Activated naive CD4-positive, alpha-beta T cell treated with anti-CD3 and anti-CD28 coated beads, Interleukin-2, amount 50 U/mL, for 72 hours (primary cell): ENCODE results near the gene ATP7A. TPM values are rescaled to one million over a fixed set of nuclear protein-coding genes. Genes with fewer than 3 reads are reported as not detected.

Experiments
- ATAC-seq, 2 donors: fragments of 150-1000 bp; cut with Tn5 transposase; 2 replicates each; pipeline ENCODE4 v1.10.0; 2021; ENCODE audit warnings: mild to moderate bottlenecking in 2 of 2, moderate library complexity in 2 of 2
- DNase-seq, 2 donors: peaks; one replicate each; pipeline ENCODE4 v3.0.0; 2021 to 2022; ENCODE audit warnings: low spot score in 2 of 2
- H3K27ac Mint-ChIP-seq, 2 donors: one replicate each; pipeline ENCODE4 v1.8.0; 2022; ENCODE audit warnings: mild to moderate bottlenecking in 2 of 2, mixed read lengths in 2 of 2
- H3K36me3 Mint-ChIP-seq, 2 donors: one replicate each; pipeline ENCODE4 v1.8.0; 2022; ENCODE audit warnings: mixed read lengths in 2 of 2
- H3K9me3 Mint-ChIP-seq, 2 donors: one replicate each; pipeline ENCODE4 v1.8.0; 2022; ENCODE audit warnings: mixed read lengths in 2 of 2
- total RNA-seq, 2 donors: library from RNA; stranded (reverse); gene quantifications; one replicate each; pipeline ENCODE4 v1.2.3, GENCODE V29; 2022

Gene ATP7A
- total RNA-seq, 2 donors from 2014 or later = 8.1 to 14.7 TPM

DNA sequence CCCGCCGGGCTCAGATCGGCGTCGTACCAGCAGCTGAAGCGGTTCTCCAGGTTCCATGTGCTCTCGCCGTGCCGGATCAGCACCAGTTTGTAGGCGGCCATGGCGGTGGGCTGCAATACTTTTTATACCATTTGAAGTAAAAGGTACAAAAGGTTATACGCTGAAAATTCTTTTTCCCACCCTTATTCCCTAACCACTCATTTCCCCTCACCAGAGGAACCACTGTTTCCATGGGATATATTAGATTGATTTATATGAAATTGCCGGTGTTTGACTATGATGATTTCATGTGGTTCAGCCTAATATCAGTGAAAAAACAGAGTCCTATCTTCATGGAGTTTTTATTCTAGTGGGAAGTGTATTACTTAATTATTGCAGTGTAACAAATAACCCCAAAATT is 59.0 kb downstream of the ATP7A start, which contains the start of gene PGAM4:
Gene PGAM4, minus strand, starts transcription at position 101 of the 400 bp plus-strand sequence. Its CDS starts 0 bp downstream, at position 101.
- H3K9me3 Mint-ChIP-seq = no peaks in the 10 kb centered on the region
- peaks cover 0 to 7% of the 10 kb centered on the region in 2 donors for H3K36me3 Mint-ChIP-seq
- no peak for DNase-seq
- no peak for ATAC-seq
- H3K27ac Mint-ChIP-seq = no peak within 1 kb of the TSS

DNA sequence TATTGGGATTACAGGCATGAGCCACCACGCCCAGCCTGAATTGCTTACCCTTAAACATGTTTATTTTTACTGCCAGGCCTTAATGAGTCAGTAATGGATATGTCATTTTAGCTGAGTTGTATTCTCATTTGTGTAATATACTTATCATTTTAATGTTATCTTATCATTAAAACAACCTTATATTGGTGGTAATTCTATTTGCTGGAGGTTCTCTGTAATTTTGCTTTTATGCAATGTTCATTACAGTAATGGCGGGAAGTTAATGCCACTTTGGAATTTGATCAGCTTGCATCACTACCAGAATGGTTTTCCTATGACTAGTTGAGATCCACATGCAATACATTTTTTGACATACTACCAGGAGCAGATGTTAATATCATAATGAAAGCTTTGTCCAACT is 65.3 kb downstream of the ATP7A start:
- Mint-ChIP-seq H3K27ac (no peak overlapping the region), H3K9me3 (no peaks in the 10 kb centered on the region), H3K36me3 (peaks cover 0 to 7% of the 10 kb centered on the region in 2 donors)
- ATAC-seq (no peak), DNase-seq (no peak)

DNA sequence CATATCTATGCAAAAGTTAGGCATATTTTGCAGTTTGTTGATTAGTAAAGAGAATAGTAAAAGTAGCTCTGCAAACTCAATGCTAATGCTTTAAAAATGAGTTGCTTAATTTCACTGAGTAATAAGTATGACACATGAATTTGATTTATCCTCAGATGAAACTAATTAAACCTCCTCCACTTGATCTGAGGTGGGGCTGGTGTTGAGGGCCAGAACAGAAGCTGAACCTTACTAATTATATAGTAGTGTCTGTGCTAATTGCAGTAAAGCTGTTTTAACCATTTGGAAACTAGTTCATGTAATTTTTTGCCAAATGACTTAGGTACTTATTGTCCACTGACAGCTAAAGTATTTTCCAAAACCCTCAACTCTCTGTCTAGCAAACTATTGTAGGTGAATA is 66.6 kb downstream of the ATP7A start:
- no peaks in the 10 kb centered on the region for H3K9me3 Mint-ChIP-seq
- no peak overlapping the region for H3K27ac Mint-ChIP-seq
- ATAC-seq = no peak
- no peaks in the 10 kb centered on the region for H3K36me3 Mint-ChIP-seq
- DNase-seq = no peak

DNA sequence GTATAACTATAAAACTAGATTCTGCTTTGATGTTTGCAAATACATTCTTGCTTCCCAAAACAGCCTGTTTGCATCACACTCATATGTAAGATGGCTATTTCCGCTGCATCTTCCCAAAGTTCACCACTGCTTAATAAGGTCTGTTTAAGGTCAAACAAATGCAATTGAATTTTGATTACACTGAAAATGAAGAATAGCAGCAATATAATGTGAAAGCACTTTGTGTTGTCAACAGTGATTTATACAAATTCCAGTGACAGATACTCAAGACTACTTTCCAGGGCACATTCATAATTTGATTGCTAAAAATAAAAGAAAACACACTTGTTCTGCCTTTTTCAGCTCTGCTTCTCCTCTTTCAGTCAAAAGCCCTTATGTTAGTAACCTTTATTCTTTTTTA is 67.0 kb downstream of the ATP7A start:
- Mint-ChIP-seq H3K36me3 (no peaks in the 10 kb centered on the region), H3K9me3 (no peaks in the 10 kb centered on the region), H3K27ac (no peak overlapping the region)
- ATAC-seq (no peak), DNase-seq (no peak)

DNA sequence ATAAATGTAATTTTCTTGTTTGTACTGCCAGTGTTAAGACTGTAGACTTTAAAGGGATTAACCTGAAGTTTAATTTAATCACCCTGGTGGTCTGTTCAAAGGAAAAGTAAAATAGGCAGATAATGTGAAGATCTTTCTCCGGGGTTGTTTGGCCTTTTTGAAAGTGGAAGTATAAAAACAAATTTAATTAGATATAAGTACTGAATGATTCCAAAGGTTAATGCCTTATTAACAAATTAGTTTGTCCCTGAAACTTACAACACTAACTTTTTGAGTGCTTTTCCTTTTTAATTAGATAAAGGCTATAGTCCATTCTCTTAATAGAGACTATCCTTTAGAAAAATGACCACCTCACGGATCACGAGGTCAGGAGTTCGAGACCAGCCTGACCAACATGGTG is 69.4 kb downstream of the ATP7A start:
- Mint-ChIP-seq H3K9me3 (no peaks in the 10 kb centered on the region), H3K36me3 (no peaks in the 10 kb centered on the region), H3K27ac (no peak overlapping the region)
- DNase-seq (no peak), ATAC-seq (no peak)

DNA sequence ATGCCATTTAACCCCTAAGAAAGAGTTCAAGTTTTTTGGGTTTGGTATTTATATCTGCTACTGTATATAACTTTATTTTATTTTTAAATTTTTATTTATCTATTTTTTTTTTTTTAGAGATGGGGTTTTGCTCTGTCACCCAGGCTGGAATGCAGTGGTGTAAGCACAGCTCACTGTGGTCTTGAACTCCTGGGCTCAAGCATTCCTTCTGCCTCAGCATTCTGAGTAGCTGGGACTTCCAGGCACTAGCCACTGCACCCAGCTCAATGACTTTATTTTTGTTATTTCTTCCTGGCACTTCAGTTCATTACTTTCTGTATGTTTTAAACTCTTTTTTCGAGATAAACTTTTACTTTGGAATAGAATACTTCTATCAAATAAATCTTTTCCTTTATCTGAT is 101.4 kb downstream of the ATP7A start:
- DNase-seq (no peak), ATAC-seq (no peak)
- Mint-ChIP-seq H3K9me3 (no peaks in the 10 kb centered on the region), H3K36me3 (peaks cover 0 to 10% of the 10 kb centered on the region in 2 donors), H3K27ac (no peak overlapping the region)

DNA sequence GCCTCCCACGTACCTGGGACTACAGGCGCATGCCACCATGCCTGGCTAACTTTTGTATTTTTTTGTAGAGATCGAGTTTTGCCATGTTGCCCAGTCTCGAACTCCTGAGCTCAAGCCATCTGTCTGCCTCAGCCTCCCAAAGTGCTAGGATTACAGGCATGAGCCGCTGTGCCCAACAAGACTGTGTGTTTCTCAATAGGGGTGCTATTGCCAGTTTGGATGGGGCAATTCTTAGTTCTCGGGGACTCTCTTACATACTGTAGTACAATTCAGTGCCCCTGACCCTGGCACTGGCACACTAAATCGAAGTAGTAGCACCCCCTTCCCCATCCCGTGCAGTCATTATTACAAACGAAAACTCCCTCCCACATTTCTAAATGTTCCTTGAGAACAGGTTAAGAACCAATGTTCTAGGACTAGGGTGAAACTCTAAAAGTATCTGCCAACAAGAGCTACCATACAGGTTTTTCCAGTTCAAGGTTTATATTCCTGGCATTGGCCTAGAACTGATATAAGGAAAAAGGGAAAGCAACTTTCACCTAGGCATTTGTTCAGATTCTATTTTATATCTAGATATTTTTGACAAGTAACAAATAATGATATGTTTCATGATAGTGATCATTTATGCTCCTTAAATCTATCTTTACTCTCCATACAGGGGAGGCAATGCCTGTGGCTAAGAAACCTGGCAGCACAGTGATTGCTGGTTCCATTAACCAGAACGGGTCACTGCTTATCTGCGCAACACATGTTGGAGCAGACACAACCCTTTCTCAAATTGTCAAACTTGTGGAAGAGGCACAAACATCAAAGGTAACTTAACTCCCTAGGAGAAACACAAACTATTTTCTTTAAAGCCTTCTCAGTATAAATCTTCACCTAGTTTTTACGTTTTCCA is 109.3 kb downstream of the ATP7A start:
- DNase-seq = no peak
- ATAC-seq = no peak
- H3K36me3 Mint-ChIP-seq = peaks cover 0 to 10% of the 10 kb centered on the region in 2 donors
- H3K9me3 Mint-ChIP-seq = no peaks in the 10 kb centered on the region
- no peak overlapping the region for H3K27ac Mint-ChIP-seq

DNA sequence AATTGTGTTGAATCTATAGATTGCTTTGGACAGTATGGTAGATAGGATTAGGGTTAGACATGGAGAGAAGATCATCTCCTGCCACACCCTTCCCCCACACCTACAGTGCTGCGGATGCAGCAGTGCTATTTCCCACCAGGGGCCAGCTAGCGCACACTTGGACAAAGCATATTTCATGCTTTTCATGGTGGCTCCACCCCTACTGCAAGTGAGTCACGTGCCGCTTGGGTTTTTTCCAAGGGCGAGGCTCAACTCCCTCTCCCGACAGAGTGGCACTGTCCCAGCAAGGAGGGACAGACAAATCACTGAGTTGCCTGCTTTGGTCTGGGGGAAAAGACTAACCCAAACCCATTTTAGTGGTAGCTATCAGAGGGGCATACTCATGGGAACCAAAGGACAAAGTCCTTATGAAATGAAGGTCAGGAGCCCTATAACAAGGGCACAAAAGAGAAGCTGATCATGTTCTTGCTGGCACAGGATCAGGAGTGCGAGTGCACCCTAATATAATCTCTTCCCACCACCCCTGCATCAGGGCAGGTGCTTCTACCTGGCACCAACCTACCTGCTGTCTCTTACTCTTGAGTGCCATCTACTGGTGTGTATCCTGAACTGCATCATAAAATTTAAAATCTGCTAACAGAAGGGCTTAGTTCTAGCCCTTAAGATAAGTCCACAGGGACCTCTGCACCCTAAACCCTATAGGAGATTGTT is 114.0 kb downstream of the ATP7A start:
- Mint-ChIP-seq H3K36me3 (no peaks in the 10 kb centered on the region), H3K9me3 (no peaks in the 10 kb centered on the region), H3K27ac (no peak overlapping the region)
- ATAC-seq (peak; percentile 49 to 52), DNase-seq (peak in 1 of 2 donors; percentile 2)

DNA sequence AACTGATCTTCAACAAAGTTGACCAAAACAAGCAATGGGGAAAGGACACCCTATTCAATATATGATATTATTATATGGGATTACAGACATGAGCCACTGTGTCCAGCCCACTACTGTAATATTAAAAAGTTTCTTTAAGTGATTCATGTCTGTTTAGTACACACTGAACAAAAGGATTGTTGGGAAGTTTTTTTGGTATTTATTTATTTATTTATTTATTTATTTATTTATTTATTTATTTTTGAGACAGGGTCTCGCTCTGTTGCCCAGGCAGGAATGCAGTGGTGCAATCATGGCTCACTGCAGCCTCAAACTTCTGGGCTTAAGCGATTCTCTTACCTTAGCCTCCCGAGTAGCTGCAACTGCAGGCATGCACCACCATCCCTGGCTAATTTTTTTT is 117.3 kb downstream of the ATP7A start:
- ATAC-seq (no peak), DNase-seq (no peak)
- Mint-ChIP-seq H3K9me3 (no peaks in the 10 kb centered on the region), H3K27ac (no peak overlapping the region), H3K36me3 (no peaks in the 10 kb centered on the region)

DNA sequence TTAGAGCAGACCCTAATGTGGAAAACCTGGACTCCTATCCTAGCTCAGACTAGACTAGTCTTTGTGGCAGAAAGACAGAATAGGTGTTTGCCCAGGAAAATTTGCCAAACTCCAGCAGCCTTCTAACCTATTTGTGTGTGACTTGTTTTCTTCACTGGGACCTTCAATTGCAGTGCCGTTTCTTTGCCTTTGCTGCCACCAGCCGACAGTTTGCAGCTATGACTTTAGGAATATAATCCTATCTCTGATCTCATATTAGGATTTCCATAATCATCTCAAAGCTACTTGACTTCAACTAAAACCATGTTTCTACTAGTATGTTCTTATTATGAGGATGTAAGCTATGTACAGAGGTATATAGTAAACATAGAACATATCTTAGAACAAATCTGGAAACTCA is 119.2 kb downstream of the ATP7A start:
- no peak for ATAC-seq
- Mint-ChIP-seq H3K36me3 (no peaks in the 10 kb centered on the region), H3K27ac (no peak overlapping the region), H3K9me3 (no peaks in the 10 kb centered on the region)
- DNase-seq = no peak

DNA sequence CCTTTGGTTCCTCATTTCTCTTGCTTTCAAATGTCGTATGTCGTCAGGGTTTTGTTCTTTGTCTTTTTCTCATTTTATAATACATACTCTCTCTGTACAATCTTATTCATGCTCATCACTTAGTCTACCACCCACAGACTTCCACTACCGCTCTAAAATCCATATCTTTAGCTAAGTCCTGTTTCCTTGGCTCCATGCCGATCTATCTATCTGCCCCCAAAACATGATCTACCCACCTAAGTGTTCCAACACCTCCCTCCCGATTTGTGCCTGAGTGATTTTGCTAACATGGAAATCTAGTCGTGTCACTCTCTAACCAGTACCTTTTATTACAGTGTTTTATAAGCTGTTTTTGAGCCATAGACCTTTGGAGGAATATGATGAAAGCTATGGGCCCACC is 124.6 kb downstream of the ATP7A start:
- ATAC-seq (no peak), DNase-seq (no peak)
- H3K9me3 Mint-ChIP-seq = no peaks in the 10 kb centered on the region
- H3K36me3 Mint-ChIP-seq = peaks cover 0 to 5% of the 10 kb centered on the region in 2 donors
- peak overlapping the region in 1 of 2 donors; percentile 72 for H3K27ac Mint-ChIP-seq

DNA sequence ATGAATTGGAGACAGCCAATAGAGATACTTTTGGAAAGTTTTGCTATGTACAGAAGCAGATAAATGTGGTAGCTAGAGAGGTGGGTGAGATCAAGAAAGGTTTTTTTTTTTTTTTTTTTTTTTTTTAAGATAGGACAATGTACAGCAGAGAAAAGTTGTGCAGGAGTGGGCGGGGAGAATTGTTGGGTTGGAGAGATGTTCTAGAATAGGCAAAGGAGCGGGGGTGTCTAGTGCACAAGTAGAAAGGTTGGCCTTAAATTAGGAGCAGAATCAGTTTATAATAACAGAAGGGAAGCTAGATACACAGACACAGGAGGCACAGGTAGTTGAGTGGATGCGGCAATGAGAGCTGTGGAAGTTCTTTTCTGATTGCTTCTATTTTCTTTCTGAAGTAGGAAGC is 127.4 kb downstream of the ATP7A start:
- H3K36me3 Mint-ChIP-seq = peaks cover 0 to 5% of the 10 kb centered on the region in 2 donors
- no peaks in the 10 kb centered on the region for H3K9me3 Mint-ChIP-seq
- no peak for DNase-seq
- ATAC-seq = no peak
- H3K27ac Mint-ChIP-seq = peak overlapping the region in 1 of 2 donors; percentile 61

DNA sequence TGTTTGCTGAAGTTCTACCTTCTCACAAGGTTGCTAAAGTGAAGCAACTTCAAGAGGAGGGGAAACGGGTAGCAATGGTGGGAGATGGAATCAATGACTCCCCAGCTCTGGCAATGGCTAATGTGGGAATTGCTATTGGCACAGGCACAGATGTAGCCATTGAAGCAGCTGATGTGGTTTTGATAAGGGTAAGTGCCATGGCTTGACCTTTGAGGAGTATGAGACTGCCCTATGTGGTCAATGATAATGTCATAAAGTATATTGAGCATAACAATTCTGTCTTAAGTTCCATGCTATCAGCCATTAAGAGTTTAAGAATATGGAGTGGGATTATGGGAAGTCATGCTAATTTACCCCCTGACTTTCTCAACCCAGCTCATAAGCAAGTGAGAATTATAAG is 132.1 kb downstream of the ATP7A start:
- H3K9me3 Mint-ChIP-seq = no peaks in the 10 kb centered on the region
- DNase-seq (no peak), ATAC-seq (peak in 1 of 2 donors; percentile 54)
- H3K27ac Mint-ChIP-seq = no peak overlapping the region
- H3K36me3 Mint-ChIP-seq = no peaks in the 10 kb centered on the region

DNA sequence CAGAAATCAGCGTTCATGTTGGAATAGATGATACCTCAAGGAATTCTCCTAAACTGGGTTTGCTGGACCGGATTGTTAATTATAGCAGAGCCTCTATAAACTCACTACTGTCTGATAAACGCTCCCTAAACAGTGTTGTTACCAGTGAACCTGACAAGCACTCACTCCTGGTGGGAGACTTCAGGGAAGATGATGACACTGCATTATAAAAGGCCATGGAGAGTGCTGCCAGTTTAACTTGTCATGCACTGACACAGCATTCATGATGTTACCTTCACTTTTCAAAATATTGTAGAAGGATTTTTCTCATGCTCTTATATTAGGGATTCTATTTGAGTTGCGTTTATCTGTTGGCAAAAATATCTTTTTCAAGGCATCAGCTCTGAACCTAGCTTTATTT is 135.9 kb downstream of the ATP7A start:
- Mint-ChIP-seq H3K27ac (no peak overlapping the region), H3K36me3 (no peaks in the 10 kb centered on the region), H3K9me3 (no peaks in the 10 kb centered on the region)
- DNase-seq (no peak), ATAC-seq (no peak)

DNA sequence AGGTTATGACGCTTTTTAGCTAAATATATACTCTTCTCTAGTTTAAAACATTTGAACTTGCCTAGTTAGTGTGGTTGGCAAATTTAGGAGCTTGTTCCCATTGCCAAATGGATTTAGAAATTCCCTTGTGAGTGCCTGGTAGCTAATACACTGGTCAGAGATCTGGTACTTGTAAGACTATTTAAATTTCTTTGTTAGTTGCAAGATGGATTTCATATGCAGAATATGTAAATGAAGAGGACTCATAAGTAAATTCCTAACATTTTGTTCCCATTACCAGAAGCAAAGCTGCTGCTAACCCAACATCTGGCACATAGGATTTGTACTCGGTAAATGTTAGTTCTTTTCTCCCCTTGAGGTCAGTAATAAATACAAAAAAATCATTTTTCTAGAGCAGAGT is 137.6 kb downstream of the ATP7A start:
- no peak overlapping the region for H3K27ac Mint-ChIP-seq
- ATAC-seq = no peak
- peaks cover 3 to 4% of the 10 kb centered on the region in 2 donors for H3K9me3 Mint-ChIP-seq
- DNase-seq = no peak
- H3K36me3 Mint-ChIP-seq = peaks cover 5 to 7% of the 10 kb centered on the region in 2 donors

DNA sequence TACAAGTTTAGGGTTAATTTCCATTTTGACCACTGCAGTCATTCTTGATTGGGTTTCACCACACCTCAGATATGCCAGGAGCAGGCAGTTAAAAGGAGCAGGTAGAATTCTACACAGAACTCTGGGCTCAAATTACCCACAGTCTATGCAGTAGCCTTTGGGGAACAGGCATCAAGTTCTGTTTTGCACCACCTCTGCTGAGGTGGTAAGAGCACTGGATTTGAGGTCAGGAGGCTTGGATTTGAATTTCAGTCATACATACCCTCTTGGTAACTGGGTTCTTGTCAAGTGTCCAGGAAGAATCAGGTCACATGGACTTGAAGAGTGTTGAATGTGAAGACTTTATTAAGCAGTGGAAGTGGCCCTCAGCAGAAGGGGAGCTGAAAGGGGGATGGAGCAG is 153.2 kb downstream of the ATP7A start:
- H3K9me3 Mint-ChIP-seq = no peaks in the 10 kb centered on the region
- H3K27ac Mint-ChIP-seq = peak overlapping the region in 1 of 2 donors; percentile 93
- no peak for ATAC-seq
- no peak for DNase-seq
- no peaks in the 10 kb centered on the region for H3K36me3 Mint-ChIP-seq

DNA sequence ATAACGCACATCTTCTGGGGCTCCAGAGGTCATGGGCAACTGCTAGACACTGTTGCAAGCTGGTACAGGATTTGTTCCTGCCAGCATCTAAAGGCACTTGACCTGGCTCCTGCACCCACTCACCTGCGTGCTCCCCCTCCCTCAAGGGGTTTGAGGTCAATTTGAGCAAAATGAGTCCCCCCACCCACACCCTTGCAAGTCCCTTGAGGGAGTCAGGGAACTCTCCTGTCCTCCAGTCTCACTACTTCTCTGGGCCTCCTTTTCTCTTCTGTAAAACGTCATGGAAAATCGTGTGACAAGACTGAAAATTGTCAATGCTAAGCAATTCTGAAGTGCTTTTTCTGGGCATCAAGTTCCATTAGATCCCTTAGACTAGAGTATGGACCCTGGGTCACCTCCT is 153.7 kb downstream of the ATP7A start:
- ATAC-seq (no peak), DNase-seq (no peak)
- H3K9me3 Mint-ChIP-seq = no peaks in the 10 kb centered on the region
- H3K36me3 Mint-ChIP-seq = no peaks in the 10 kb centered on the region
- peak overlapping the region in 1 of 2 donors; percentile 93 for H3K27ac Mint-ChIP-seq
